Liver (tissue), 9 donors: ENCODE results near the gene LRRC30. TPM values are rescaled to one million over a fixed set of nuclear protein-coding genes. Genes with fewer than 3 reads are reported as not detected.

ENCODE experiments used
- DNase-seq: peaks from one replicate; pipeline ENCODE4 v3.0.0-alpha.2; 2017; ENCODE audit warnings: low spot score
- H3K27ac ChIP-seq, 2 donors: one replicate each; pipeline ENCODE4 v1.7.0; 2013; ENCODE audit warnings: inconsistent platforms in 2 of 2, low read length in 2 of 2, control low read depth in 1 of 2, low read depth in 1 of 2, mild to moderate bottlenecking in 1 of 2
- H3K27me3 ChIP-seq, 4 donors: one replicate each; pipeline versions ENCODE4 v1.6.1 to v1.7.0; 2013; ENCODE audit warnings: low read length in 3 of 4, inconsistent platforms in 1 of 4, mild to moderate bottlenecking in 1 of 4, moderate library complexity in 1 of 4; ENCODE audit not compliant: control insufficient read depth in 4 of 4, insufficient read depth in 4 of 4
- H3K36me3 ChIP-seq, 4 donors: one replicate each; pipeline versions ENCODE4 v1.6.1 to v1.7.0; 2013; ENCODE audit warnings: low read length in 3 of 4, mild to moderate bottlenecking in 3 of 4, low read depth in 1 of 4, moderate library complexity in 1 of 4; ENCODE audit not compliant: control insufficient read depth in 4 of 4, insufficient read depth in 3 of 4
- H3K4me1 ChIP-seq, 4 donors: one replicate each; pipeline versions ENCODE4 v1.6.1 to v1.7.0; 2013; ENCODE audit warnings: low read length in 3 of 4, mild to moderate bottlenecking in 3 of 4, moderate library complexity in 1 of 4; ENCODE audit not compliant: control insufficient read depth in 4 of 4, insufficient read depth in 4 of 4
- H3K4me3 ChIP-seq, 3 donors: one replicate each; pipeline versions ENCODE4 v1.6.1 to v1.7.0; 2013; ENCODE audit warnings: low read length in 3 of 3, control low read depth in 1 of 3, low read depth in 1 of 3, mild to moderate bottlenecking in 1 of 3
- H3K9ac ChIP-seq, 2 donors: one replicate each; pipeline ENCODE4 v1.7.0; 2013; ENCODE audit warnings: low read length in 2 of 2, mild to moderate bottlenecking in 2 of 2, moderate library complexity in 2 of 2, control low read depth in 1 of 2, low read depth in 1 of 2
- H3K9me3 ChIP-seq, 4 donors: one replicate each; pipeline versions ENCODE4 v1.6.1 to v1.7.0; 2013; ENCODE audit warnings: low read length in 3 of 4; ENCODE audit not compliant: control insufficient read depth in 4 of 4
- ATF3 ChIP-seq: IDR thresholded peaks from 2 replicates; pipeline ENCODE4 v1.6.1; 2016; ENCODE audit warnings: antibody characterized with exemption
- CTCF ChIP-seq: fragments of 150-350 bp; IDR thresholded peaks from 2 replicates; pipeline ENCODE4 v1.5.1; 2017; ENCODE audit warnings: improper control_type of control experiment, low read depth, low read length; ENCODE audit not compliant: missing input control
- EGR1 ChIP-seq, 2 donors: IDR thresholded peaks; 2 replicates each; pipeline ENCODE4 v1.6.1; 2016 to 2018; ENCODE audit warnings: antibody characterized with exemption in 2 of 2, low read depth in 2 of 2
- FOXA1 ChIP-seq: IDR thresholded peaks from 2 replicates; pipeline ENCODE4 v1.6.1; 2016; ENCODE audit warnings: antibody characterized with exemption
- FOXA2 ChIP-seq: IDR thresholded peaks from 2 replicates; pipeline ENCODE4 v1.6.1; 2016; ENCODE audit warnings: antibody characterized with exemption
- GABPA ChIP-seq, 2 donors: IDR thresholded peaks in 1 of 2; conservative IDR thresholded peaks in 1 of 2; 2 replicates each; pipeline ENCODE4 v1.6.1; 2016; ENCODE audit warnings: antibody characterized with exemption in 2 of 2, mild to moderate bottlenecking in 1 of 2, moderate library complexity in 1 of 2
- HNF4G ChIP-seq: IDR thresholded peaks from 2 replicates; pipeline ENCODE4 v1.6.1; 2016; ENCODE audit warnings: antibody characterized with exemption
- NR2F2 ChIP-seq: IDR thresholded peaks from 2 replicates; pipeline ENCODE4 v1.6.1; 2016; ENCODE audit warnings: antibody characterized with exemption
- RAD21 ChIP-seq, 2 donors: IDR thresholded peaks; 2 replicates each; pipeline ENCODE4 v1.6.1; 2016; ENCODE audit warnings: antibody characterized with exemption in 2 of 2, mild to moderate bottlenecking in 2 of 2
- REST ChIP-seq: IDR thresholded peaks from 2 replicates; pipeline ENCODE4 v1.6.1; 2016; ENCODE audit warnings: antibody characterized with exemption, mild to moderate bottlenecking
- RXRA ChIP-seq, 2 donors: IDR thresholded peaks; 2 replicates each; pipeline ENCODE4 v1.6.1; 2017 to 2018; ENCODE audit warnings: antibody characterized with exemption in 2 of 2, mild to moderate bottlenecking in 1 of 2
- TAF1 ChIP-seq: conservative IDR thresholded peaks from 2 replicates; pipeline ENCODE4 v1.6.1; 2016; ENCODE audit warnings: antibody characterized with exemption, mild to moderate bottlenecking
- YY1 ChIP-seq: IDR thresholded peaks from 2 replicates; pipeline ENCODE4 v1.6.1; 2016; ENCODE audit warnings: antibody characterized with exemption, mild to moderate bottlenecking
- ZBTB33 ChIP-seq: IDR thresholded peaks from 2 replicates; pipeline ENCODE4 v1.6.1; 2016; ENCODE audit warnings: antibody characterized with exemption
- WGBS: extraction: QIAGEN DNeasy Blood & Tissue Kit; methylation state at CpG from one replicate; pipeline ENCODE4 v1.1.7; 2013; 5-methylcytosine and 5-hydroxymethylcytosine counted together
- polyA plus RNA-seq, 2 donors: library from polyadenylated mRNA; stranded (reverse) in 1 of 2; unstranded in 1 of 2; fragments of 200-250 nt in 1 of 2; fragments of >200 nt in 1 of 2; fragmentation: Nextera tagmentation in 1 of 2; extraction: Ambion mirVana in 1 of 2; gene quantifications; one replicate each; pipeline versions ENCODE4 v1.2.1 to v1.2.3, GENCODE V29; 2013 to 2015
- total RNA-seq, 2 donors: library from RNA; depleted of rRNA; stranded (reverse); fragments of >200 nt; gene quantifications; one replicate each; pipeline ENCODE4 v1.2.3, GENCODE V29; 2014
- donor health status: healthy.
- donor health status: healthy.
- donor health status: healthy.
- donor health status: healthy.
- donor health status: healthy.

The LRRC30 gene
- total and polyA plus RNA-seq, 4 donors: not detected

- H3K4me1 ChIP-seq: no peaks in the 10 kb centered on the region
- no peaks in the 10 kb centered on the region for H3K9me3 ChIP-seq
- no peak overlapping the region for H3K27ac ChIP-seq
- no peaks in the 10 kb centered on the region for H3K27me3 ChIP-seq
- TF ChIP-seq EGR1 (IDR thresholded peaks at IDR 0.05; ENCODE audit: low read depth in 2 of 2) (no peak), YY1 (no peak), ZBTB33 (no peak), ATF3 (no peak), TAF1 (no peak), RXRA (IDR thresholded peaks at IDR 0.05) (no peak), RAD21 (IDR thresholded peaks at IDR 0.05) (no peak), GABPA (IDR thresholded peaks at IDR 0.05 in 1 of 2, conservative IDR thresholded peaks at IDR 0.05 in 1 of 2) (no peak), NR2F2 (no peak), FOXA2 (no peak), HNF4G (no peak)
- no peak overlapping the region for H3K4me3 ChIP-seq
- WGBS: 85% methylated on average over 8 of the region's 8 CpGs
- no peak for DNase-seq
- H3K9ac ChIP-seq: no peak overlapping the region
- H3K36me3 ChIP-seq: no peaks in the 10 kb centered on the region
Observed at GRCh38 chr18:7236933-7237332, 6.0 kb downstream of the LRRC30 start.

GRCh38 chr18:7237673-7238272 is 6.9 kb downstream of the LRRC30 start:
- H3K4me3 ChIP-seq: no peak overlapping the region
- TF ChIP-seq REST (no peak), FOXA1 (no peak), FOXA2 (no peak), ZBTB33 (no peak), GABPA (IDR thresholded peaks at IDR 0.05 in 1 of 2, conservative IDR thresholded peaks at IDR 0.05 in 1 of 2) (no peak), NR2F2 (no peak), HNF4G (no peak), CTCF (no peak), RXRA (IDR thresholded peaks at IDR 0.05) (no peak), TAF1 (no peak), RAD21 (IDR thresholded peaks at IDR 0.05) (no peak)
- no peaks in the 10 kb centered on the region for H3K4me1 ChIP-seq
- H3K27me3 ChIP-seq: no peaks in the 10 kb centered on the region
- 74% methylated on average over 6 of the region's 6 CpGs for WGBS
- H3K9me3 ChIP-seq: no peaks in the 10 kb centered on the region
- H3K9ac ChIP-seq: no peak overlapping the region
- DNase-seq: no peak
- no peak overlapping the region for H3K27ac ChIP-seq
- H3K36me3 ChIP-seq: no peaks in the 10 kb centered on the region
